GM18499 (cell line): ENCODE data around the gene VKORC1L1.
"Not testable (repeated sequence)": the region's sequence is repeated elsewhere in the genome, so short reads cannot be mapped to it uniquely, and the experiment has no call there.

Experiments used
- ATAC-seq: cut with Tn5 transposase; IDR thresholded peaks from one replicate; pipeline ENCODE4 v1.9.1; 2021; ENCODE audit warnings: moderate number of reproducible peaks; ENCODE audit not compliant: insufficient read depth, unreplicated experiment

Gene VKORC1L1

GRCh38 chr7:65880242-65880641, 7.4 kb downstream of the VKORC1L1 start:
- not testable (repeated sequence) for ATAC-seq

GRCh38 chr7:65884983-65885382, 12.1 kb downstream of the VKORC1L1 start:
- not testable (repeated sequence) for ATAC-seq

- not testable (repeated sequence) for ATAC-seq
These were observed 12.7 kb downstream of the VKORC1L1 start for GRCh38 chr7:65885533-65885932.

- ATAC-seq: not testable (repeated sequence)
These were observed 15.7 kb downstream of the VKORC1L1 start for GRCh38 chr7:65888434-65889156.

- not testable (repeated sequence) for ATAC-seq
These were observed 16.8 kb downstream of the VKORC1L1 start for GRCh38 chr7:65889722-65890121.

GRCh38 chr7:65892161-65892560, 19.3 kb downstream of the VKORC1L1 start:
- no peak for ATAC-seq

- no peak for ATAC-seq
These were observed 20.0 kb downstream of the VKORC1L1 start for GRCh38 chr7:65892835-65893234.

- ATAC-seq: no peak
These were observed 23.5 kb downstream of the VKORC1L1 start for GRCh38 chr7:65896279-65896870.

GRCh38 chr7:65897289-65897688, 24.4 kb downstream of the VKORC1L1 start:
- not testable (repeated sequence) for ATAC-seq

GRCh38 chr7:65898677-65899447, 26.0 kb downstream of the VKORC1L1 start:
- ATAC-seq: not testable (repeated sequence)

GRCh38 chr7:65902306-65902705, 29.4 kb downstream of the VKORC1L1 start:
- no peak for ATAC-seq

- ATAC-seq: no peak
These were observed 34.8 kb downstream of the VKORC1L1 start for GRCh38 chr7:65907501-65908198.

GRCh38 chr7:65910237-65910636, 37.4 kb downstream of the VKORC1L1 start:
- no peak for ATAC-seq

- no peak for ATAC-seq
These were observed 39.4 kb downstream of the VKORC1L1 start for GRCh38 chr7:65912237-65912636.

- no peak for ATAC-seq
These were observed 43.2 kb downstream of the VKORC1L1 start for GRCh38 chr7:65915921-65916657.

GRCh38 chr7:65923316-65923715, 50.4 kb downstream of the VKORC1L1 start:
- no peak for ATAC-seq

- no peak for ATAC-seq
These were observed 51.3 kb downstream of the VKORC1L1 start for GRCh38 chr7:65924193-65924592.

- ATAC-seq: no peak
These were observed 52.2 kb downstream of the VKORC1L1 start for GRCh38 chr7:65925040-65925439.

GRCh38 chr7:65926588-65926987, 53.7 kb downstream of the VKORC1L1 start:
- no peak for ATAC-seq
